SIG-M5 treated with dmso at 0.1 percent for 504 hours (cell line): Measurements from ENCODE around the gene LSM12.
"Not testable (repeated sequence)": the region's sequence is repeated elsewhere in the genome, so short reads cannot be mapped to it uniquely, and the experiment has no call there.

ENCODE experiments used
- DNase-seq: peaks from one replicate; lab custom pipeline; 2025; ENCODE audit not compliant: unreplicated experiment; lab: John Stamatoyannopoulos, UW

LSM12 gene

DNA sequence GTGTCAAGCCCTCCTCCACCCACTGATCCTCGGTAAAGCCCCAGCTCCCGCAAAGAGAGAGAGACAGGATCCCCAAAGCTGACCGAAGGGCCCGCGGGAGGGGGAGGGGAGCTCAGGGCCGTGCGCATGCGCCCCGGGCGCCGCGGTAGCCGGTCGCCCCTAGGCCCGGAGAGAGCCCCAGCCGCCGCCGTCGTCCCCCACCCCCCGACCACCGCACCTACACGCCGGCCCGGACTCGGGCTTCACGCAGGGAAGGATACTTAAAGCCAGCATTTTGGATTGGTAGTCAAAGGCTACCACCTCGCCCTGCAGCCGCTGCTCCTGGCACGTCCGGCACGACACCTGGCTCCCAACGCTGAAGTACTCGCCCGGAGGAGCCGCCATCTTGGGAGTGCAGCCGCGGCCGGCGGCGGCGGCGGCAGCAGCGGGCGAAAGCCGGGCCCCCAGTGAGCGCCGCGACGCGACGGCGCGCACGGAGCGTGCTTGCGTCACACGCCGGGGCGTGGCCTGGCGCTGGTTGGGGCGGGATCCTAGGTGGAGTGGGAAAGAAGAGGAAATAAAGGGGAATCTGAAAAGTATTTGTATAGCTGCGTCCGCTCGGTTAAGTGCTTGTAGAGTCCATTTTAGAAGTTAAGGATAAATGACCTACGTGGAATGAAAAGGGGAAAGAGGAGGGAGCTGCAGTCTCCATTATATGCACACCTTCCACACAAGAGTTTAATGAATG, at the start of gene LSM12:
Gene LSM12, minus strand, starts transcription at position 468 of the 727 bp plus-strand sequence. Its CDS starts 84 bp downstream, at position 384.
- peak; percentile 90 for DNase-seq

DNA sequence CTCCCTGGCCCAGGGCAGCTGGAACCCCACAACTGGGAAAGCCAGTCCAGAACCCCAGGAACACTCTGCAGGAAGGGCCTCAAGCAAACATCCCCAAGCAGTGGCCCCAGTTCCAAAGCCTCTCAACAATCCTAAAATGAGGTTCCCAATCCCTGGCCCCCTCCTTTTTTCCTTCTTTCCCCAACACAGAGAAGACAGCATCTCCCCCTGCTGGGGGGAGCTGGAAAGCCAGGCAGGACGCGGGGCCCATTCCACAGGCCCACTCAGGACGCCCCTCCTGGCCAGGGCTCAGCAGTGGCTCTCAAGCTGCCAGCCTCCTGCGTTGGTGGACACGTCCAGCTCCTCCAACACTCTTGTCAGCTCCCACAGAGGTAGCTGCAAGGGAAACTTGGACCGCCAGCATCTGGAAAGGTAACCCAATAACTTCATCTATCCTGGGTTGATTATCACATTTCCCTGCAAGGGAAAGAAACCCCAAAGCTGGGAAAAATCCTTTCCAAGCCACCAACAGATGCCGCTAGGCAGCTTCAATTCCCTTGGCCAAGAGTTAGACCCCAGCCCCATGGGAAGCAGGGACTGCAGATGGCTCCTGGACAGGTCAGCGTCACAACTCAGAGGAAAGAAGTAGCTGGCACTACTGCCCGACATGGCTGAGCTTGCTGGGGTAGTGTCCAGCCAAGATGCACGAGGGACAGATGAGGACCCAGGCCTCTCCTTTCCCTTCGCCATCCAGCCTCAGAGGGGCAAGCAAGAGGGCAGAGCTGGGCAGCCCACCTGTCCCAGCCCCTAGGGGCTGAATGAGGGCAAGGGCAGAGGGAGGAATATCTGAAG, 49.3 kb upstream of the LSM12 start:
- no peak for DNase-seq

DNA sequence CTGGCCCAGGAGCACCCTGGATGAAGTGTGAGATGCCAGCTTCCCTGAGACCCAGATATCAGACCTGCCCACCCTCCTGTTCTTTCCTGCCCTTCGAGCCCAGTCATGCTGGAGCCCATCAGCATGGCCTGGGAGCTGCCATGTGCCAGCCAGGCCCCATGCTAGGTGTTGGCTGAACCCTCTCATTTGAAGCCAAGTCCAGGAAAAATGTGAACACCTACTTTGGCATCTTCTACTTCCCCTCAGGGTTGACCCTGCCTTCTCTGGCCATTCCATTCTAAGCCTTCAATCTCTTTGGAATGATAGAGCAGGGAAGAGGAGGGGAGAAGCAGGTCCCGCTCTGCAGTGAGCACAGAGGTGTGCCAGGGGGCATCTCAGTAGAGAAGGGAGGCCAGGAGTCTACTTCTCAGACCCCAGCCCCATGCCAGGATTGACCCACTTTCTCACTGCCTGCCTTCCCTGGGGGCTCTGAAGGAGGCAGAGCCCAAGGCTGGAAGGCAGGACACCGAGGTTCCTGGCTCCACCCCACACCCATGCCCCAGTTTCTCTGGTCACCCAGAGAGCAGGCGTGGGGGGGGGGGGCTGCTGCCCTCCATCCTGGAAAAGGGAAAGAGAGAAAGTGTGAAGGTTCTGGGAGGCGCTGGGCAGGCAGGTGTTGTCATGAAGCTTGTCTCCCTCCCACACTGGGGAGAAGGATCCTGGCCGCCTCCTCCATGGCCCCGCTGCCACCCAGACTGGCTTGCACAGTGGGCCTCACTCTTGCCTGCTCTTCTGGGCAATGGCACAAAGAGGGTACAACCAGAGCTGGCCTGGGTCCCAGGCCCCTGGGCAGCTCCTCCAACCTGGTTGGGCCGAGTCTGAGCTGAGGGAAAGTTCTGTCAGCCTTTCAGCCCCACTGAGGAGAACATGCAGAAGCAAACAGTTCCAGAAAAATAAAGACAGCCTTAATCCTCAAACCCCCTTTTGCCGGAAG, 47.7 kb upstream of the LSM12 start:
- DNase-seq: no peak

DNA sequence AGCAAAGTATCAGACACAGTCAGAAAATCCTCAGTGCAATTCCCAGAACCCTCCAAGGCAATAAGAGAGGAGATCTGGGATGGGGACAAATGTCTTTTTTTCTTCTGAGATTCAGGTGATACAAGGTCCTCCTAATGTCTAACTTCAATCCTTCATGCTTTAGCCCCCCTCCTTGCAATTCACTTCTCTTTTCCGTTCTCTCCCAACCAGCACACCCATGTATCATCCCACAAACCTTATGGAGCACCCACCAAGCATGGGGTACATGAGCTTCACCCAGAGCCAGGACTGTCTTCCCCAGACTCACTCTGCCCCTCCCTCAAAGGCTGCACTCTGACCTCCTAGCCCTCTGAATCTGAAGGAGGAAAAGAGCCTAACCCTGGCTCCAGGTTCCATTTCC, 46.9 kb upstream of the LSM12 start:
- no peak for DNase-seq

DNA sequence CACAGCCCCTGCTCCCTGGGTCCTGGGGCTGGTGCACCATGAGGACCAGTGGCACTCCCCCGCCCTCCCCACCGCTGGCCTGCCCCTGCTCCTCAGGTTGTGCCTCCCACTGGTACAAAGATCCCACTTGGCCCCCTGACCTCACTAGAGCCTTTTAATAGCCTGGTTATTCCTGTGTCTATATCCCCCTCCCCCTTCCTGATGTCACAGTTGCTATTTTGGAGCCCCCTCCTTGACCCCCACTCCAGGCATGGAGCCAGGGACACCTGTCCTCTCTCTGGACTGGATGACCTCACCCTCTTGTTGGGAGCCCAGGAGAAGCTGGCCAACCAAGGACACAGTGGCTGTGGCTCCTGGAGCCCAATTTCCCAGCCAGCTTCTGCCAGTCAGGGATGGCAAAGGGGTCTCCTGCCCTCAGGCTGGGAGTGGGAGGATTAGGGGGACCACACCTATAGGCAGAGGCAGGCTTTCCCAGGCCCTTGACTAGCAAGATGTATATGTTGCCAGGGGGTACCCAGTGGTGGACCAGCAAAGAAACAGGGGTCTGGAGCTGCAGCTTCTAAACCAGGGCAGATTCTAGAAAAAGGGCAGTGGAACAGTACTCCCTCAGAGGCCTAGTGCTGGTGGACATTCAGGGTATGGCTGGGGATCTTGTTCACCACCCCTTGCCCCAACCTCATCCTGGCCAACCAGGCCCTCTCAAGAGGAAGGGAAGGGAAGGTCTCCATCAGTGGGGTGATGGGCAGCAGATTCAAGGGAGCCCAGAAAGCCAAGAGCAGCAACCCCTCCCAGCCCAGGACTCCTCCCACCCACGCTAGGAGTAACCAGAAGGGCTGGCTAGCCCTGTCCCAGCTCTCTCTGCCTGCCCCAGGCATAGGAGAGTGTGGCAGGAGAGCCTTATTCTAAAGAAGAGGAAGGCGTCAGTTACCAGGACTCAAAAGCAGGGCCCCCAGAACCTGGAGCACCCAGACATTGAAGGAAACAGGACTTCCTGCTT, 46.1 kb upstream of the LSM12 start:
- no peak for DNase-seq

DNA sequence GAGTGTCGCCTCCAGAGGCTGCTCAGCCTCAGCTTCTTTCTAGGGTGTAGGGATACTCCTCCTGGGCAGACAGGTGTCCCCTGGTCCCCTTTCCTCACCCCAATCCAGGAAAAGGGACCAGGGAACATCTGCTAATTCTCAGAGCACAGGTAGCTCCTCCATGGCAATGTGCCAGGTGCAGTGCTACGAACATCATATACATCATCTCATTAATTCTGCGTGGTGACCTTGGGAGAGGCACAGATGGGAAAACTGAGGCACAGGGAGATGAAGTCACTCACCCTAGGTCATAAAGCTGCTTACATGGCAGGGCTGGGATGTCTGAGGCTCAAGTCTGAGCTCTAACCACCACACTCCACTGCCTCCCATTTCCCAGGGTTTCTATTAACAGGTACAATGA, 45.3 kb upstream of the LSM12 start:
- no peak for DNase-seq

DNA sequence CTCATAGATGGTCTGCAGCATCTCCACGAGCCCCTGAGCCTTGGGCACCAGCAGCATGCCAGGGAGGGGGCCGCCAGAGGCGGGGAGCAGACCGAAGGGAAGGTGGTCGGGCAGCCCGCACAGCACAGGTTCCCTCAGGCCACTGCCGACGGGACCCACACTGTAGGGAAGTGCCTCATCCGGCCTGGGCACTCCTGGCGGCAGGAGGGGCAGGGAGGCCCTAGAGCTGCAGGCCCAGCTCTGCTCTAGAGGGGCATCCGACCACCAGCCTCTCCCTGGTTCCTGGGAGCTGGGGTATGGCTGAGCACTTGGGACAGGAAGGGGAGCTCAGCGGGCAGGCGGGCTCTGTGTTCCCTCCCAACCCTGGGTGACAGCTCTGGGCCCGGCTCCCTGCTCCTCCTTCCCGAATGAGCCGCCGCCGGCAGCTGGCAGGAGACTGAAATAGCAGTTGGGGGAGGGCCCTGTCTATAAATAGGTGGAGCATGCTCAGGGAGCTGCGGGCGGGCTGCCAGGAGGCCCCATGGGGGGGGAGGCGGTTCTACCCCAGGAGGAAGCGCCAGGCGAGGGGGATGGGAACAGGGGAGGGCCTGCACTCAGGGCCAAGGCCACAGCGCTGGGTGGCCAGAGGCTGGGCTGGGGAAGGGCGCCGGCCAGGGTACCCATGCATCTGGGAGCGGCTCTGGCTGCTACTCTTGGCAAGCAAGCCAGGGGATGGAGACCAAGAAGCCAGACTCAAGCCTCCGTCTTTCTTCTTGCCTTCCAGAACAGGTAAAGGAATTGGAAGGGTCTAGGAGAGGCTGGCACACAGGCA, 44.6 kb upstream of the LSM12 start:
- peak; percentile 95 for DNase-seq

DNA sequence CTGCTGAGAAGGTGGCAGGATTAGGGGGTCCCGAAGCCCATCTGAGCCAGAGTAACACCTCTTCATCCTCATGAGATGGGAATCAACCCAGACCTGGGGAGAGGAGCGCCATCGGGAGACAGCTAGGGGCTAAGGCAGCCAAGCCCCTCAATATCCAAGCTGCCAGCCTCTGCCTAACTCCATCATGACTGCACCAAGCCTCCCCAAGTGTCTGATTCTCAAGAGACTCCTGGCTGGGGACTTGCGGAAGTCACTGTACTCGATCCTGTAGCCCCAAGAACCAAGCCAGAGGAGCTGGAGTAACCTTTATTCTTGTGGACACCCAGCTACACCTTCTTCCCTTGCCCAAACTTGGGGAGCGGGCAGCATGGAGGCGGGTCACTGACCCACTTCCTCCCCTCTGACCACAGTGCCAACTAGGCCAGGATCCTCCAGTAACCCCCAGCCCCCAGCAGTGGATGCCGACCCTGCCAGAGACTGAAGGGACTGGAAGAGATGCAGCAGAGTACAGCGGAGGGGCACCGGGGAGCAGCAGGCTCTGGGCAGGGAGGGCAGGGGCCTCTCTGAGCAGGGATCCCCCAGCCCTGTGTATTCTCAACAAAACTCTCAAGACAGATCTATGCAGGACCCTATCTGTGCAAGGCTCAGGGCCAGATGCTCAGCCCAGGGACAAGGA, 43.7 kb upstream of the LSM12 start:
- no peak for DNase-seq

DNA sequence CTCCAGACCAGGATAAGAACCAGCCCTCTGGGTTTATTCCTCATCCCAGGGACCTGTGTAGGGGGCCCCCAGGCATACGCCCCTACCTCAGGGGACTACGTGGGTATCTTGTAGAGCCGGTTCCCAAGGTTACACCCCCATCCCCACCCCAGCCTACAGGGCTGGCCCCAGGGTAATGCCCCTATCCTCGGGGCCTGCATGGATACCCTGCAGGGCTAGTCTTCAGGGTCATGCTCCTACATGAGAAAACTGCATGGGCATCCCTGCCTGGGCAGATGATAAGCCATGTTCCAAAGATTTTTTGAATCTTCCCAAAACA, 42.8 kb upstream of the LSM12 start:
- DNase-seq: no peak

DNA sequence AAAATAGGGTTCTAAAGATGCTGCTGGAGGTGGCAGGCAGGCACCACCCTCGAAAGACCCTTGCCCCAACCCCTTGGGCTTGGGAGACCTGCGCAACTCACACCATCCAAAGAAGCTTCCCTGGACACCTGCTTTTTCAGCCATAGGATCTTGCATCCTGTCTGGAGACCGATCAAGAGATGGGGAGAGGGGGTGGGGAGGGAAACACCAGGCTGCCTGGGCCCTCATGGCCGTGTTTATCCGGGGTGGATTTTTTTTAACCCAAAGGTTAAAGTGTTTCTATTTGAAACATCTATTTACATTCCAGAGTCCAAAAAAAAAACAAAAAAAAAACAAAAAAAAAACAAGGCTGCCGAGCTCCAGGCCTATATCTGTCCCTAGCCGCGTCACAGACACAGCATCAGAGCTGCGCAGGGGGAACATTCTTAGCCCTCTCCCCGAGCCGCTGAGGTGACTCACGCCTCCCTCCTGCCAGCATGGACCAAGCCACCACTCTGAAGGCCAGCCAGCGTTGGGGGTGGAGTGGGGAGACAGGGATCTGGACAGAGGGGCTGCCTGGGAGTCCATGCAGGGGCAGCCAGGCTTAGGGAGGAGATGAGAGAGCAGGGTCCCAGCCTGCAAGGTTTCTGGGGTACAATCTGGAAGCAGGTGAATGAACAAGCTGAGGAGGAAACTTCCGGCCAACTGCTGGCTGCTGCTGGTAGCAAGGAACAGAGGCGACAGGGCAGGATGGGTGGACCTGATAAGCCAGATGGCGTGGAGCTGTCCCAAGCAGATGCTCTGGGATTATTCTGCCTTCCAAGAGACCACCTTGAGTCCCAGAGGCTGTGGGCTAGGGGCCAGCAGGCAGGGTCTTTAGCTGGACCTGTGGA, 42.2 kb upstream of the LSM12 start:
- DNase-seq: no peak

DNA sequence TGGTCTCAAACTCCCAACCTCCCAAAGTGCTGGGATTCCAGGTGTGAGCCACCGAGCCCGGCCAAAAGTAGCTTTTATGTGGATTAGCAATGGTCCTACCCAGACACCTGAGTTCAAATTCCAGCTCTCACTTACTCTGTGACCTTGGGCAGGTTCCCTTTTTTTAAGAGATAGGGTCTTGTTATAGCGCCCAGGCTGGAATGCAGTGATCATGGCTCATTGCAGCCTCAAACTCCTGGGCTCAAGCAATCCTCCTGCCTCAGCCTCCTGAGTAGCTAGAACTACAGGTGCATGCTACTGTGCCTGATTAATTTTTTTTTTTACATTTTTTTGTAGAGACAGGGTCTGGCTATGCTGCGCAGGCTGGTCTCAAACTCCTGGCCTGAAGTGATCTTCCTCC, 40.3 kb upstream of the LSM12 start:
- no peak for DNase-seq

DNA sequence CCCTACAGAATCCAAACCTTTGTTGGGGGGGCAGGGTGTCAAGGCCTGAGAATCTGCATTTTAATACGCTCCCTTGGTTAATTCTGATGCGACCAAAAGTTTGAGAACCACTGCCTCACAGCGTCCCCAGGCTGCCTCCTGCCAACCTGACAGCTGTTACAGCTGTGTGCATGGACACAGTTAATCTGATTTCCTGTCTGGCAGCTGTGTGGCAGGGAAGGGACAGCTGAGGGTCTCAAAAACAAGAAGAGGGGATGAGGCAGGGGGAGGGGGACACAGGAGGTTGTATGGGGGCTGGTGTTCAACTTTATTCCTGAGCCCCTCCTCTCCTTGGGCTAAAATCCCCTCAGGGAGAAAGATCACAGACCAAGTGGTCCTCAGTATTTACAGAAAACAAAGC, 39.5 kb upstream of the LSM12 start:
- no peak for DNase-seq

DNA sequence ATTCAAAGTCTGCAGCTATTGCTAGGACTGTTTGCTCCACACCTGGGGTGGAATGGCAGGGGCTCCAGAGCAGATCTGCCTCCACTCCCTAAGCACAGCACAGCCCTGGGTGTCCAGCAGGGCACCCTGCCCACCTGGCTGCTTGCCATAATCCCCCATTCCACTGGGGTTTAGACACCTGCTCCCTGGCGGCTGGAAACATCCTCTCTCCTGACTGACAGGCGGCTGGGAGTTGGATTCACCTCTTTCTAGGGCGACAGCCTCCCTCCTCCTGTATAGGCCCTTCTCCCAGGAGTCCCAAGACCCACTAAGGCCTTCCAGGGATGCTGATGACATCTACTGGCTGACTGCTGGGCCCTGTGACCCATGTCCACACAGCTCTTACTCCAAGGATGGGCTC, 39.0 kb upstream of the LSM12 start:
- no peak for DNase-seq

DNA sequence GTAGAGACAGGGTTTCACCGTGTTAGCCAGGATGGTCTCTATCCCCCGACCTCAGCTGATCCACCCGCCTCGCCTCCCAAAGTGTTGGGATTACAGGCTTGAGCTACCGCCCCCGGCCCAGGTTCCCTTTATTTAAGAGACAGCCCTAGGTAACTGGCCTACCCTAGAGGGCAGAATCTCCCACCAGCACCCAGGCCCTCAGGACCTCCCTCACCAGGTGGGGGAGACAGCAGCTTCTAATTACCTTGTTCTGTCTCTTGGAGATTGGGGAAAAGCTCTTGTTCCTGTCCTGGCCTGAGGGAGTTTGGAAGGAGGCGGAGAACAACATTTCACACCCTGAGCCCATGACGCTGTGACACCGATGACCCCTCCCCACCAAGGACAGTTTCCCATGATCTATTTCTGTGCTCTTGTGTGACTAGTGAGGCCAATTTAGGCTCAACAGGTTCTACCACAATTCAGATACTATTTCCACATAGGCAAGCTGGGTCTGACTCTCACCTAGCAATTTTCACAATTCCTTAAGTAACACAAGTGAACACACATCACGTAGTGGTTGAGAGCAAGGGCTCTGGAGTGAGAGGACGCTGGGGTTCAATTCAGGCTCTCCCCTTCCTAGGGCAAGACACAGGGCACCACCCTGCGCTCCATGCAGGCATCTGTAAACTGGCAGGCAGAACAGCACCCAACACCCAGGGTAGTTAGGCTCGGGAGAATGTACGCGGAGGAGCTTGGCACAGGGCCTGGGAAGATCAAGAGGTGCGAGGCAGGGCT, 36.6 kb upstream of the LSM12 start:
- peak; percentile 45 for DNase-seq

DNA sequence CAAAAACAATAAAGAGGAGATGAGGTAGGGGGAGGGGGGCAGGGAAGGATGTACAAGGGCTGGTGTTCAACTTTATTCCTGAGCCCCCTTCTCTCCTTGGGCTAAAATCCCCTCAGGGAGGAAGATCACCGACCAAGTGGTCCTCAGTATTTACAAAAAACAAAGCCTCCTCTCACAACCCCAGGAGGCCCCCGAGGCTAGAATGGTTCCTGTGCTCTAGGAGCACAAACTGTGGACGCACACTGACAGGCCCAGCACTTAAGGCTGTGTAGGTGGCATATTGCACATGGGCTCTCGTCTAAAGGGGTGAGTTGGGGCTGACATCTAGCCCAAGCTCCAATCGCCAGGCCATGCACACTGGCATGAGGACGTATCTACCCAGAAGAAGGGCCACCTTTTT, 35.4 kb upstream of the LSM12 start:
- not testable (repeated sequence) for DNase-seq

DNA sequence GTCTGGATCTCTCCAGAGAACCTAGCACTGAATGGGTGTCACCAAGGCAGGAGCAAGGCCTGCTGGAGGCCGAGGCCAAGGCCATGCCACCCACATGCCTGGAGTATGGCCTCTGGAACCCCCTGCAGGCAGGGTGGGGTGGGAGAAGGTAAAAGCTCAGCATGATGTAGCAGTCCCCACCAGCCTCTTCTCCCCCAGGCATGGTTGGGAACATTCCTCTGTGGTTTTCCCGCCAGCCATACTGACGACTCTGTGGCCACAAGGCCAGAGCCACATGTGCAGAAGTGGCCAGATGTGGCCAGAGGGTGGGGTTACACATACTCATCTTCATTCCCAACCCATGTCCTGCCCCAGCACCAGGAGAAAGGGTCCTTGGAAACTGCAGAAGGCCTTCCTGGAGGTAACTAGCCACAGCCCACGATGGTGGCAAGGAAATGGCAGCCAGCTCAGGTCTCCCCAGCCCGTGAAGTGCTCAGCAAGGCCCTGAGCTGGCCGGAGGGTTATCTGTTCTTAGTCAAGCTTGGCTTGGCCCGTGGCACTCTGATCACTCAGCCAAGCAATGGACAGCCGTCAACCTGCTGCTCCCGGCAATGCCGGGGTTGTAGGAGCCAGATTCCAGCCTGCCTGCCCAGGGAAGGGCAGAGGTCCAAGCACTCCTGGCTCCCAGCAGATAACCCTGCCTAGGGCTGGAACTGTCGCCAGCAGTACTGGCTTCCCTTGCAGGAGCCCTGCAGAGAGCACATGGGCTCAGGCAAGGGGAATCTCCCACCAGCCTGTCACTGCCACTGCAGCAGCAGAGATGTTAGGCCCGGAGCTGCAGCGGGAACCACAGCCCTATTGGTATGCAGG, 30.9 kb upstream of the LSM12 start:
- DNase-seq: no peak
